ENCODE data around the gene USPL1.

Gene USPL1

GRCh38 chr13:30676672-30677071, 59.0 kb downstream of the USPL1 start:
- Histone ChIP-seq H3K27me3 (ENCODE audit: control insufficient read depth, insufficient read depth, low read length) (peaks cover 9% of the 10 kb centered on the region), H3K9ac (ENCODE audit: low read depth, low read length) (no peak overlapping the region), H3K36me3 (ENCODE audit: control insufficient read depth, insufficient read depth, low read length) (no peaks in the 10 kb centered on the region), H3K27ac (ENCODE audit: low read depth, low read length) (no peak overlapping the region), H3K4me1 (ENCODE audit: control insufficient read depth, insufficient read depth, low read length) (peaks cover 3% of the 10 kb centered on the region; the same call in 1 of the 2 replicates), H3K4me3 (ENCODE audit: low read depth, low read length) (no peak overlapping the region), H3K9me3 (ENCODE audit: control insufficient read depth, insufficient read depth, low read length) (no peaks in the 10 kb centered on the region)

- Histone ChIP-seq H3K9ac (ENCODE audit: low read depth, low read length) (no peak overlapping the region), H3K36me3 (ENCODE audit: control insufficient read depth, insufficient read depth, low read length) (no peaks in the 10 kb centered on the region), H3K4me3 (ENCODE audit: low read depth, low read length) (no peak overlapping the region), H3K27me3 (ENCODE audit: control insufficient read depth, insufficient read depth, low read length) (peaks cover 4% of the 10 kb centered on the region; the same call in 1 of the 2 replicates), H3K4me1 (ENCODE audit: control insufficient read depth, insufficient read depth, low read length) (no peaks in the 10 kb centered on the region), H3K9me3 (ENCODE audit: control insufficient read depth, insufficient read depth, low read length) (no peaks in the 10 kb centered on the region), H3K27ac (ENCODE audit: low read depth, low read length) (no peak overlapping the region)
These were observed 62.0 kb downstream of the USPL1 start for GRCh38 chr13:30679483-30680330.

GRCh38 chr13:30681843-30682242, 64.1 kb downstream of the USPL1 start:
- Histone ChIP-seq H3K9ac (ENCODE audit: low read depth, low read length) (no peak overlapping the region), H3K4me1 (ENCODE audit: control insufficient read depth, insufficient read depth, low read length) (no peaks in the 10 kb centered on the region), H3K27ac (ENCODE audit: low read depth, low read length) (no peak overlapping the region), H3K36me3 (ENCODE audit: control insufficient read depth, insufficient read depth, low read length) (no peaks in the 10 kb centered on the region), H3K27me3 (ENCODE audit: control insufficient read depth, insufficient read depth, low read length) (no peaks in the 10 kb centered on the region), H3K4me3 (ENCODE audit: low read depth, low read length) (no peak overlapping the region), H3K9me3 (ENCODE audit: control insufficient read depth, insufficient read depth, low read length) (no peaks in the 10 kb centered on the region)

- Histone ChIP-seq H3K27me3 (ENCODE audit: control insufficient read depth, insufficient read depth, low read length) (no peaks in the 10 kb centered on the region), H3K27ac (ENCODE audit: low read depth, low read length) (no peak overlapping the region), H3K9me3 (ENCODE audit: control insufficient read depth, insufficient read depth, low read length) (no peaks in the 10 kb centered on the region), H3K4me1 (ENCODE audit: control insufficient read depth, insufficient read depth, low read length) (no peaks in the 10 kb centered on the region), H3K36me3 (ENCODE audit: control insufficient read depth, insufficient read depth, low read length) (no peaks in the 10 kb centered on the region), H3K4me3 (ENCODE audit: low read depth, low read length) (no peak overlapping the region), H3K9ac (ENCODE audit: low read depth, low read length) (no peak overlapping the region)
These were observed 67.7 kb downstream of the USPL1 start for GRCh38 chr13:30685320-30685859.

- Histone ChIP-seq H3K9ac (ENCODE audit: low read depth, low read length) (no peak overlapping the region), H3K9me3 (ENCODE audit: control insufficient read depth, insufficient read depth, low read length) (no peaks in the 10 kb centered on the region), H3K36me3 (ENCODE audit: control insufficient read depth, insufficient read depth, low read length) (no peaks in the 10 kb centered on the region), H3K4me1 (ENCODE audit: control insufficient read depth, insufficient read depth, low read length) (no peaks in the 10 kb centered on the region), H3K27ac (ENCODE audit: low read depth, low read length) (no peak overlapping the region), H3K4me3 (ENCODE audit: low read depth, low read length) (no peak overlapping the region), H3K27me3 (ENCODE audit: control insufficient read depth, insufficient read depth, low read length) (no peaks in the 10 kb centered on the region)
These were observed 68.3 kb downstream of the USPL1 start for GRCh38 chr13:30685987-30686386.

GRCh38 chr13:30687601-30688000, 69.9 kb downstream of the USPL1 start:
- no peaks in the 10 kb centered on the region for H3K9me3 ChIP-seq (ENCODE audit: control insufficient read depth, insufficient read depth, low read length)
- no peak overlapping the region for H3K4me3 ChIP-seq (ENCODE audit: low read depth, low read length)
- H3K27ac ChIP-seq (ENCODE audit: low read depth, low read length): no peak overlapping the region
- no peaks in the 10 kb centered on the region for H3K36me3 ChIP-seq (ENCODE audit: control insufficient read depth, insufficient read depth, low read length)
- H3K4me1 ChIP-seq (ENCODE audit: control insufficient read depth, insufficient read depth, low read length): no peaks in the 10 kb centered on the region
- no peaks in the 10 kb centered on the region for H3K27me3 ChIP-seq (ENCODE audit: control insufficient read depth, insufficient read depth, low read length)
- H3K9ac ChIP-seq (ENCODE audit: low read depth, low read length): no peak overlapping the region

GRCh38 chr13:30689752-30690151, 72.0 kb downstream of the USPL1 start:
- H3K27ac ChIP-seq (ENCODE audit: low read depth, low read length): no peak overlapping the region
- H3K36me3 ChIP-seq (ENCODE audit: control insufficient read depth, insufficient read depth, low read length): no peaks in the 10 kb centered on the region
- H3K27me3 ChIP-seq (ENCODE audit: control insufficient read depth, insufficient read depth, low read length): no peaks in the 10 kb centered on the region
- no peaks in the 10 kb centered on the region for H3K9me3 ChIP-seq (ENCODE audit: control insufficient read depth, insufficient read depth, low read length)
- H3K4me3 ChIP-seq (ENCODE audit: low read depth, low read length): no peak overlapping the region
- H3K4me1 ChIP-seq (ENCODE audit: control insufficient read depth, insufficient read depth, low read length): no peaks in the 10 kb centered on the region
- no peak overlapping the region for H3K9ac ChIP-seq (ENCODE audit: low read depth, low read length)

GRCh38 chr13:30690282-30691188, 72.8 kb downstream of the USPL1 start:
- Histone ChIP-seq H3K9me3 (ENCODE audit: control insufficient read depth, insufficient read depth, low read length) (no peaks in the 10 kb centered on the region), H3K4me1 (ENCODE audit: control insufficient read depth, insufficient read depth, low read length) (no peaks in the 10 kb centered on the region), H3K9ac (ENCODE audit: low read depth, low read length) (no peak overlapping the region), H3K36me3 (ENCODE audit: control insufficient read depth, insufficient read depth, low read length) (no peaks in the 10 kb centered on the region), H3K4me3 (ENCODE audit: low read depth, low read length) (no peak overlapping the region), H3K27ac (ENCODE audit: low read depth, low read length) (no peak overlapping the region), H3K27me3 (ENCODE audit: control insufficient read depth, insufficient read depth, low read length) (no peaks in the 10 kb centered on the region)

- H3K27ac ChIP-seq (ENCODE audit: low read depth, low read length): no peak overlapping the region
- H3K9me3 ChIP-seq (ENCODE audit: control insufficient read depth, insufficient read depth, low read length): no peaks in the 10 kb centered on the region
- H3K27me3 ChIP-seq (ENCODE audit: control insufficient read depth, insufficient read depth, low read length): no peaks in the 10 kb centered on the region
- H3K9ac ChIP-seq (ENCODE audit: low read depth, low read length): no peak overlapping the region
- H3K4me1 ChIP-seq (ENCODE audit: control insufficient read depth, insufficient read depth, low read length): 0 out of 2 replicates have a peak, but pooled peaks cover 9% of the 10 kb centered on the region
- H3K4me3 ChIP-seq (ENCODE audit: low read depth, low read length): no peak overlapping the region
- H3K36me3 ChIP-seq (ENCODE audit: control insufficient read depth, insufficient read depth, low read length): no peaks in the 10 kb centered on the region
These were observed 74.4 kb downstream of the USPL1 start for GRCh38 chr13:30692113-30692512.

GRCh38 chr13:30696278-30697176, 78.8 kb downstream of the USPL1 start:
- H3K9me3 ChIP-seq (ENCODE audit: control insufficient read depth, insufficient read depth, low read length): no peaks in the 10 kb centered on the region
- no peaks in the 10 kb centered on the region for H3K27me3 ChIP-seq (ENCODE audit: control insufficient read depth, insufficient read depth, low read length)
- no peaks in the 10 kb centered on the region for H3K36me3 ChIP-seq (ENCODE audit: control insufficient read depth, insufficient read depth, low read length)
- no peak overlapping the region for H3K4me3 ChIP-seq (ENCODE audit: low read depth, low read length)
- 0 out of 2 replicates have a peak, but pooled peaks cover 9% of the 10 kb centered on the region for H3K4me1 ChIP-seq (ENCODE audit: control insufficient read depth, insufficient read depth, low read length)
- H3K27ac ChIP-seq (ENCODE audit: low read depth, low read length): no peak overlapping the region
- no peak overlapping the region for H3K9ac ChIP-seq (ENCODE audit: low read depth, low read length)
